A549 (cell line): ENCODE data around the gene SEMA4D.

Source experiments
- BHLHE40 ChIP-seq: IDR thresholded peaks from 2 replicates; pipeline ENCODE4 v1.6.1; 2012; ENCODE audit warnings: low read depth, low read length, inconsistent platforms
- CHD2 ChIP-seq: fragments of 150-350 bp; IDR thresholded peaks from 2 replicates; pipeline ENCODE4 v1.6.1; 2014; ENCODE audit warnings: low read length; ENCODE audit not compliant: partially characterized antibody
- CTCF ChIP-seq: fragments of >200 bp; sonication (Bioruptor Twin); formaldehyde crosslinking; IDR thresholded peaks from 3 replicates; pipeline ENCODE4 v1.5.1; 2016
- ELK1 ChIP-seq: fragments of 150-350 bp; IDR thresholded peaks from 2 replicates; pipeline ENCODE4 v1.6.1; 2014; ENCODE audit warnings: low read depth, mild to moderate bottlenecking, low read length
- EP300 ChIP-seq, 2 experiments: fragments of >200 bp; sonication (Bioruptor Twin); formaldehyde crosslinking; IDR thresholded peaks; 2 replicates in 1 of 2; 3 replicates in 1 of 2; pipeline ENCODE4 v1.6.1; 2016 to 2017
- ESRRA ChIP-seq: fragments of 150-350 bp; IDR thresholded peaks from 2 replicates; pipeline ENCODE4 v1.6.1; 2014; ENCODE audit warnings: mild to moderate bottlenecking, low read length, borderline replicate concordance
- JUN ChIP-seq, 2 experiments: fragments of >200 bp; sonication (Bioruptor Twin); formaldehyde crosslinking; IDR thresholded peaks; 2 replicates in 1 of 2; 3 replicates in 1 of 2; pipeline ENCODE4 v1.6.1; 2016 to 2017
- KDM1A ChIP-seq: fragments of 200-600 bp; sonication (generic); IDR thresholded peaks from 2 replicates; pipeline ENCODE4 v1.6.1; 2016; ENCODE audit warnings: low read depth, mild to moderate bottlenecking
- POLR2A ChIP-seq: IDR thresholded peaks from 2 replicates; pipeline ENCODE4 v1.6.1; 2012; ENCODE audit warnings: mild to moderate bottlenecking, low read length
- REST ChIP-seq: fragments of 200-600 bp; sonication (generic); IDR thresholded peaks from 2 replicates; pipeline ENCODE4 v1.6.1; 2016; ENCODE audit warnings: antibody characterized with exemption, mild to moderate bottlenecking, moderate library complexity
- SMC3 ChIP-seq: fragments of >200 bp; sonication (Bioruptor Twin); formaldehyde crosslinking; IDR thresholded peaks from 3 replicates; pipeline ENCODE4 v1.6.1; 2018; ENCODE audit warnings: inconsistent platforms
- ZNF302 ChIP-seq: fragments of 250-450 bp; sonication (Bioruptor Pico); IDR thresholded peaks from 2 replicates; pipeline ENCODE4 v1.9.0; 2021; ENCODE audit warnings: inconsistent platforms, mild to moderate bottlenecking, moderate library complexity

GRCh38 chr9:89484475-89485404, 13.2 kb downstream of the SEMA4D start:
- no peak for TF ChIP-seq REST
- no peak for TF ChIP-seq POLR2A
- TF ChIP-seq CTCF = no peak
- TF ChIP-seq ZNF302 = no peak
- no peak for TF ChIP-seq ESRRA
- no peak for TF ChIP-seq SMC3
- no peak for TF ChIP-seq KDM1A
- TF ChIP-seq CHD2 = no peak
- no peak for TF ChIP-seq JUN (IDR thresholded peaks at IDR 0.05)
- TF ChIP-seq BHLHE40 = no peak
- TF ChIP-seq EP300 (IDR thresholded peaks at IDR 0.05) = no peak
- no peak for TF ChIP-seq ELK1
